ENCODE data around the gene MRPL58. TPM values are rescaled to one million over a fixed set of nuclear protein-coding genes. Genes with fewer than 3 reads are reported as not detected.
"Not testable (repeated sequence)": the region's sequence is repeated elsewhere in the genome, so short reads cannot be mapped to it uniquely, and the experiment has no call there.

MRPL58 gene
- total and polyA plus RNA-seq, 4 donors, result 14.7 to 55.5 (median 35.7) TPM

GRCh38 chr17:74979408-74980146, 32.9 kb upstream of the MRPL58 start:
- TF ChIP-seq, protein P1, sequence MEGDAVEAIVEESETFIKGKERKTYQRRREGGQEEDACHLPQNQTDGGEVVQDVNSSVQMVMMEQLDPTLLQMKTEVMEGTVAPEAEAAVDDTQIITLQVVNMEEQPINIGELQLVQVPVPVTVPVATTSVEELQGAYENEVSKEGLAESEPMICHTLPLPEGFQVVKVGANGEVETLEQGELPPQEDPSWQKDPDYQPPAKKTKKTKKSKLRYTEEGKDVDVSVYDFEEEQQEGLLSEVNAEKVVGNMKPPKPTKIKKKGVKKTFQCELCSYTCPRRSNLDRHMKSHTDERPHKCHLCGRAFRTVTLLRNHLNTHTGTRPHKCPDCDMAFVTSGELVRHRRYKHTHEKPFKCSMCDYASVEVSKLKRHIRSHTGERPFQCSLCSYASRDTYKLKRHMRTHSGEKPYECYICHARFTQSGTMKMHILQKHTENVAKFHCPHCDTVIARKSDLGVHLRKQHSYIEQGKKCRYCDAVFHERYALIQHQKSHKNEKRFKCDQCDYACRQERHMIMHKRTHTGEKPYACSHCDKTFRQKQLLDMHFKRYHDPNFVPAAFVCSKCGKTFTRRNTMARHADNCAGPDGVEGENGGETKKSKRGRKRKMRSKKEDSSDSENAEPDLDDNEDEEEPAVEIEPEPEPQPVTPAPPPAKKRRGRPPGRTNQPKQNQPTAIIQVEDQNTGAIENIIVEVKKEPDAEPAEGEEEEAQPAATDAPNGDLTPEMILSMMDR (IDR thresholded peaks at IDR 0.05; ENCODE audit: control extremely low read depth, extremely low read depth), result no peak
- Histone ChIP-seq H3K27ac (ENCODE audit: low read depth in 1 of 2, low read length in 1 of 2) (no peak overlapping the region), H3K9ac (ENCODE audit: insufficient read depth in 1 of 2, low read length in 2 of 2) (no peak overlapping the region), H3K9me3 (ENCODE audit: control insufficient read depth in 4 of 4, insufficient read depth in 3 of 4, low read length in 3 of 4) (no peaks in the 10 kb centered on the region), H3K27me3 (ENCODE audit: control insufficient read depth in 3 of 3, insufficient read depth in 3 of 3, low read length in 2 of 3) (peaks cover 0 to 3% (median 0%) of the 10 kb centered on the region in 3 donors), H3K4me1 (ENCODE audit: control insufficient read depth in 5 of 5, insufficient read depth in 5 of 5, low read length in 5 of 5) (peaks cover 0 to 9% (median 5%) of the 10 kb centered on the region in 5 donors), H3K36me3 (ENCODE audit: control insufficient read depth in 4 of 4, insufficient read depth in 4 of 4, low read length in 4 of 4) (no peaks in the 10 kb centered on the region), H3K4me3 (no peak overlapping the region)
- 83% methylated on average over 17 of the region's 17 CpGs for WGBS, 2 donors
- DNase-seq (no peak), ATAC-seq (ENCODE audit: insufficient read depth, low FRiP score) (no peak)

DNA sequence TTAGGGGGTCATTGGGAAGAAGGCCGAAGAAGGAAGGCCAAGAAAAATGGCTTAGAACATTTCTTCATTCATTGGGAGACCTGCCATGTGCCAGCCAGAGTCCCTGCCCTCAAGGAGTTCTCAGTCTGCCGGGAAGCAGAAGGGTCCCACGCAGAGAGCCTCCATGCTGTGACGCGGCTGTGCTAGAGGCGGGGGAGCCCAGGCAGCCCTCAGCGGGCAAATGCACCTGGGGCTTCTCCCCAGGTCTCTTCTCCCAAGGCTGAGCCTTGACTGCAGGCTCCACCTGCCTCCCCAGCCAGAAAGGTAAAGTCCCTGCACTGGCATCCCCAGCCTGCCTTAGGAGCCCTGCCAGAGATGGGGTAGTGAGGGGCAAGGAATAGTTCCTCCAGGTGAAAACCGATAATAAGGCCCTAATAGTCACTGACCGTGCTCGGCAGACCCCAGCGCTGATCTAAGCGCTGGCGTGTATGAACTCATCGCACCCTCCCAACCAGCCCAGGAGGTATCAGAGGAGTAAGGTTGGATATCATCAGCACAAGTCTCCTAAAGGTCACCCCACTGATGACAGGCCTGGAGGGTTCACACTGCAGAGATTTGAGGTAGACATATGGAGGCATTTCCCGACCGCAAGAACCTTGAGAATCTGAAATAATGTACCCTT, 31.0 kb upstream of the MRPL58 start:
- no peaks in the 10 kb centered on the region for H3K9me3 ChIP-seq (ENCODE audit: control insufficient read depth in 4 of 4, insufficient read depth in 3 of 4, low read length in 3 of 4)
- TF ChIP-seq, protein P1 (IDR thresholded peaks at IDR 0.05; ENCODE audit: control extremely low read depth, extremely low read depth), result no peak
- no peaks in the 10 kb centered on the region for H3K27me3 ChIP-seq (ENCODE audit: control insufficient read depth in 3 of 3, insufficient read depth in 3 of 3, low read length in 2 of 3)
- no peaks in the 10 kb centered on the region for H3K36me3 ChIP-seq (ENCODE audit: control insufficient read depth in 4 of 4, insufficient read depth in 4 of 4, low read length in 4 of 4)
- WGBS, 2 donors, result 57% methylated on average over 16 of the region's 16 CpGs
- H3K27ac ChIP-seq (ENCODE audit: low read depth in 1 of 2, low read length in 1 of 2), result peak overlapping the region; percentile 95 to 97
- ATAC-seq (ENCODE audit: insufficient read depth, low FRiP score) (no peak), DNase-seq (no peak)
- H3K9ac ChIP-seq (ENCODE audit: insufficient read depth in 1 of 2, low read length in 2 of 2), result peak overlapping the region; percentile 87 to 91
- H3K4me3 ChIP-seq, result peak overlapping the region; percentile 57
- peaks cover 0 to 9% (median 5%) of the 10 kb centered on the region in 5 donors for H3K4me1 ChIP-seq (ENCODE audit: control insufficient read depth in 5 of 5, insufficient read depth in 5 of 5, low read length in 5 of 5)

DNA sequence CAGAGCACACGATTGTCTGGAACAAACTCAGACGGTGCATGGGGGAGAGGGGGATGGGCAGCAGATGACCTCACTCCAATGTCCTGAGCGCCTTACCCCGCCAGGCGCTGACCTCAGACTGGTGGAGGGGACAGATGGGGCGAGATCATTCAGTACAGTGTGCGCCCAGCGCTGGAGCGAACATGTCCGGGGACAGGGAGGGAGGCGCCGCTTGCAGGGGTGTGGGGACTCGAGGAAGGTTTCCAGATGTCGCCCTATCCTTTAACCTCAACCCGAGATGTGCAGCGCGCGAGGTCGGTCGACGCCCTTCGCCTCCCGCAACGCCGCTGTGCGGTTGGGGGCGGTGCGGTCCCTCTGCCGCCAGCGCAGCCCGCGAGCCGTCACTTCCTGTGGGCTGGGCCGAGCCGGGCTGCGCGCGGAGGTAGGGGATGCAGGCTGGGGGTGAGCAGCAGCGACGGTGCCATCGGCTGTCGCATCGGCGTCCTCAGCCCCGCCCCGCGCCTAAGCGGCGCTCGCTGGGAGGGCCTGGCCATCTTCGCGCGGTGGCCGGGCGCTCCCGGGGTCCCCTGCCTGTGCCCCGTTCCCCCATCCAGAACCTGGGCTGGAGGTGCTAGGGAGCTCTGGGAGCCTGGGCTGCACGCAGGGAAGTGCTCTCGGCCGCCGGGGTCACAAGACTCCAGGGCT, 30.3 kb upstream of the MRPL58 start:
- TF ChIP-seq, protein P1 (IDR thresholded peaks at IDR 0.05; ENCODE audit: control extremely low read depth, extremely low read depth), result no peak
- ATAC-seq (ENCODE audit: insufficient read depth, low FRiP score), result peak; percentile 85
- peak overlapping the region; percentile 87 to 91 for H3K9ac ChIP-seq (ENCODE audit: insufficient read depth in 1 of 2, low read length in 2 of 2)
- H3K9me3 ChIP-seq (ENCODE audit: control insufficient read depth in 4 of 4, insufficient read depth in 3 of 4, low read length in 3 of 4), result no peaks in the 10 kb centered on the region
- H3K27me3 ChIP-seq (ENCODE audit: control insufficient read depth in 3 of 3, insufficient read depth in 3 of 3, low read length in 2 of 3), result no peaks in the 10 kb centered on the region
- peaks cover 0 to 12% (median 8%) of the 10 kb centered on the region in 5 donors for H3K4me1 ChIP-seq (ENCODE audit: control insufficient read depth in 5 of 5, insufficient read depth in 5 of 5, low read length in 5 of 5)
- DNase-seq, result peak; percentile 84 to 89 (median 88)
- 0 to 1% methylated on average over 51 to 61 of the region's 61 CpGs for whole genome bisulfite sequencing, 2 donors
- peak overlapping the region; percentile 95 to 97 for H3K27ac ChIP-seq (ENCODE audit: low read depth in 1 of 2, low read length in 1 of 2)
- no peaks in the 10 kb centered on the region for H3K36me3 ChIP-seq (ENCODE audit: control insufficient read depth in 4 of 4, insufficient read depth in 4 of 4, low read length in 4 of 4)
- peak overlapping the region; percentile 57 for H3K4me3 ChIP-seq

DNA sequence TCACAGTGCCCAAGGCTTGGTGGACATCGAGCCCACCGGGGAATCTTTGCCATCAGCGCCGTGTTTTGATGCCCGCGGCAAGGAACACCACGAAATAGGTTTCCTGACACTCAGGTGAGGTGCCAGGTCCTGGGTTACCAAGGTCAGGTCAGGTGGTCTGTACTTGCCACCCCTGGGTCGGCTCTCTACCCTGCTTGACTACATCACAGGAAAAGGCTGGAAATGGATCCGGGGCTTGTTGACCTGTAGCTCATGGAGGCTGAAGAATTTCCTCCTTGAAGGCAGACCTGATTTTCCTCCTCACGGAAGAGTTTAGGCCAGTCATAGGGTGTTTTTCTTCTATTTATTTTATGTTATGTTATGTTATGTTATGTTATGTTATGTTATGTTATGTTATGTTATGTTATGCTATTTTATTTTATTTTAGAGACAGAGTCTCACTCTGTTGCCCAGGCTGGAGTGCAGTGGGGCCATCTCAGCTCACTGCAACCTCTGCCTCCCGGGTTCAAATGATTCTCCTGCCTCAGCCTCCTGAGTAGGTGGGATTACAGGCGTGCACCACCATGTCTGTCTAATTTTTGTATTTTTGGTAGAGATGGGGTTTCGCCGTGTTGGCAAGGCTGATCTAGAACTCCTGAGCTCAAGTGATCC, 29.7 kb upstream of the MRPL58 start:
- peak overlapping the region; percentile 95 to 97 for H3K27ac ChIP-seq (ENCODE audit: low read depth in 1 of 2, low read length in 1 of 2)
- not testable (repeated sequence) for ATAC-seq (ENCODE audit: insufficient read depth, low FRiP score)

More for the DNA sequence above, 29.7 kb upstream of the MRPL58 start:
- H3K4me1 ChIP-seq (ENCODE audit: control insufficient read depth in 5 of 5, insufficient read depth in 5 of 5, low read length in 5 of 5), result peaks cover 0 to 13% (median 8%) of the 10 kb centered on the region in 5 donors
- not testable (repeated sequence) for H3K36me3 ChIP-seq (ENCODE audit: control insufficient read depth in 4 of 4, insufficient read depth in 4 of 4, low read length in 4 of 4); H3K27me3 ChIP-seq (ENCODE audit: control insufficient read depth in 3 of 3, insufficient read depth in 3 of 3, low read length in 2 of 3); H3K9me3 ChIP-seq (ENCODE audit: control insufficient read depth in 4 of 4, insufficient read depth in 3 of 4, low read length in 3 of 4)
- peak overlapping the region; percentile 78 to 91 for H3K9ac ChIP-seq (ENCODE audit: insufficient read depth in 1 of 2, low read length in 2 of 2)
- WGBS, 2 donors, result 32% methylated on average over 14 of the region's 14 CpGs
- DNase-seq, result peak in 1 of 3 donors; percentile 36
- H3K4me3 ChIP-seq, result peak overlapping the region; percentile 57

Measured in lung (tissue), 12 donors.